ENCODE results near the gene NDUFAF8.

NDUFAF8 gene

DNA sequence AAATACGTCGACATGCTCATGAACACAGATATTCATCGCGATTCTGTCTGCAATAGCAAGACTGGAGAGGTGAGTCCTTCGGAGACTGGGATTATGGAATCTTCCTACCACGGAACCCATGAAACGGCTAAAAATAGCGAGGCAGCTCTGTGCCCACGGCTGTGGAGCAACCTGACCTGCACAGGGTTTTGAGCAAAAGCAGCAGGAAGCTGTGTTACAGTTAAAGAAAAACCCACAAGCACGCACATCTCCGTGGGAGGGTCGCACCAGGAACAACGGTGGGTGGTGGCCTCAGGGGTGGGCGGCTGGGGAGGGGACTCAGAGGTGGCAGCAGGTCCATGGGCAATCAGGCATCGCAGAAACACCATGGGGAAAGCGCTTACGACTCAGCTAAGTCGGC, 31.2 kb downstream of the NDUFAF8 start:
- no peaks in the 10 kb centered on the region for H4K20me1 ChIP-seq (ENCODE audit: control insufficient read depth, insufficient read depth, low read depth, low read length)
- H3K4me3 ChIP-seq (ENCODE audit: low read length), result no peak overlapping the region
- no peak overlapping the region for H3K27ac ChIP-seq (ENCODE audit: low read depth, low read length)
- H3K27me3 ChIP-seq (ENCODE audit: control insufficient read depth, low read length), result no peaks in the 10 kb centered on the region
- 0 out of 2 replicates have a peak, but pooled peaks cover 2% of the 10 kb centered on the region for H3F3A ChIP-seq (ENCODE audit: control insufficient read depth, insufficient read depth)
- H3K9me3 ChIP-seq (ENCODE audit: control insufficient read depth, insufficient read depth, low read length), result no peaks in the 10 kb centered on the region
- H3K4me2 ChIP-seq (ENCODE audit: low read length), result no peak overlapping the region
- no peaks in the 10 kb centered on the region for H3K4me1 ChIP-seq (ENCODE audit: control insufficient read depth, low read length)
- TF ChIP-seq, protein P1, sequence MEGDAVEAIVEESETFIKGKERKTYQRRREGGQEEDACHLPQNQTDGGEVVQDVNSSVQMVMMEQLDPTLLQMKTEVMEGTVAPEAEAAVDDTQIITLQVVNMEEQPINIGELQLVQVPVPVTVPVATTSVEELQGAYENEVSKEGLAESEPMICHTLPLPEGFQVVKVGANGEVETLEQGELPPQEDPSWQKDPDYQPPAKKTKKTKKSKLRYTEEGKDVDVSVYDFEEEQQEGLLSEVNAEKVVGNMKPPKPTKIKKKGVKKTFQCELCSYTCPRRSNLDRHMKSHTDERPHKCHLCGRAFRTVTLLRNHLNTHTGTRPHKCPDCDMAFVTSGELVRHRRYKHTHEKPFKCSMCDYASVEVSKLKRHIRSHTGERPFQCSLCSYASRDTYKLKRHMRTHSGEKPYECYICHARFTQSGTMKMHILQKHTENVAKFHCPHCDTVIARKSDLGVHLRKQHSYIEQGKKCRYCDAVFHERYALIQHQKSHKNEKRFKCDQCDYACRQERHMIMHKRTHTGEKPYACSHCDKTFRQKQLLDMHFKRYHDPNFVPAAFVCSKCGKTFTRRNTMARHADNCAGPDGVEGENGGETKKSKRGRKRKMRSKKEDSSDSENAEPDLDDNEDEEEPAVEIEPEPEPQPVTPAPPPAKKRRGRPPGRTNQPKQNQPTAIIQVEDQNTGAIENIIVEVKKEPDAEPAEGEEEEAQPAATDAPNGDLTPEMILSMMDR (IDR thresholded peaks at IDR 0.05; ENCODE audit: low read depth, low read length, poor library complexity, severe bottlenecking), result no peak
- no peak for TF ChIP-seq EZH2phosphoT487 (IDR thresholded peaks at IDR 0.05; ENCODE audit: borderline replicate concordance, low read length)
- no peaks in the 10 kb centered on the region for H3K79me2 ChIP-seq (ENCODE audit: control insufficient read depth, low read length)
- H3K9me2 ChIP-seq (replicated peaks; ENCODE audit: control insufficient read depth, low read length), result no peaks in the 10 kb centered on the region
- peaks cover 24% of the 10 kb centered on the region; the same call in 1 of the 2 replicates for H3K36me3 ChIP-seq (ENCODE audit: control insufficient read depth, low read length)

GRCh38 chr17:81271226-81271625, 32.1 kb downstream of the NDUFAF8 start:
- Histone ChIP-seq H3K4me1 (ENCODE audit: control insufficient read depth, low read length) (no peaks in the 10 kb centered on the region), H3K9me2 (replicated peaks; ENCODE audit: control insufficient read depth, low read length) (no peaks in the 10 kb centered on the region), H4K20me1 (ENCODE audit: control insufficient read depth, insufficient read depth, low read depth, low read length) (no peaks in the 10 kb centered on the region), H3K36me3 (ENCODE audit: control insufficient read depth, low read length) (peaks cover 26% of the 10 kb centered on the region; the same call in 1 of the 2 replicates), H3K9me3 (ENCODE audit: control insufficient read depth, insufficient read depth, low read length) (no peaks in the 10 kb centered on the region), H3F3A (ENCODE audit: control insufficient read depth, insufficient read depth) (0 out of 2 replicates have a peak, but pooled peaks cover 2% of the 10 kb centered on the region), H3K4me3 (ENCODE audit: low read length) (no peak overlapping the region), H3K79me2 (ENCODE audit: control insufficient read depth, low read length) (no peaks in the 10 kb centered on the region), H3K4me2 (ENCODE audit: low read length) (no peak overlapping the region), H3K27ac (ENCODE audit: low read depth, low read length) (no peak overlapping the region), H3K27me3 (ENCODE audit: control insufficient read depth, low read length) (no peaks in the 10 kb centered on the region)
- no peak for TF ChIP-seq EZH2phosphoT487 (IDR thresholded peaks at IDR 0.05; ENCODE audit: borderline replicate concordance, low read length)
- TF ChIP-seq, protein P1 (IDR thresholded peaks at IDR 0.05; ENCODE audit: low read depth, low read length, poor library complexity, severe bottlenecking), result no peak

DNA sequence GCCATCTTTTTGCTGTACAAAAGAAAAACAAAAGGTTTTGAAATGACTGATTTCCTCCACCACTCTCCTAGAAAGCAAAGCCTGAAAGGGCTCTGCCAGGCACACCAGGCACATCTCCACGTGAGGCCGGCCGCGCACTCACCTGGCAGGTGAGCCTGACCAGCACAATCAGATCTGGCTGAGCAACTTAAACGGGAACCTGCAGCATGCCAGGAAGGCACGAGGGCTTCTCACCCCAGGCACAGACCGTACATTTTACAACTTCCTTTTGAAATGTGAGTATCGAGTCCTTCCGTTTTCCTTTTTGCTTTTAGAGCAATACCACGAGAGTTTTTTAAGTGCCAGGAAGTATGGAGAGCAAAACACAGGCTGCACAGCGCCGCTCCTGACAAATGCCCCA, 33.5 kb downstream of the NDUFAF8 start:
- Histone ChIP-seq H3K79me2 (ENCODE audit: control insufficient read depth, low read length) (no peaks in the 10 kb centered on the region), H4K20me1 (ENCODE audit: control insufficient read depth, insufficient read depth, low read depth, low read length) (no peaks in the 10 kb centered on the region), H3K4me3 (ENCODE audit: low read length) (no peak overlapping the region), H3K9me2 (replicated peaks; ENCODE audit: control insufficient read depth, low read length) (no peaks in the 10 kb centered on the region), H3K4me1 (ENCODE audit: control insufficient read depth, low read length) (no peaks in the 10 kb centered on the region), H3K27ac (ENCODE audit: low read depth, low read length) (no peak overlapping the region), H3K9me3 (ENCODE audit: control insufficient read depth, insufficient read depth, low read length) (no peaks in the 10 kb centered on the region), H3K36me3 (ENCODE audit: control insufficient read depth, low read length) (peaks cover 26% of the 10 kb centered on the region; the same call in 1 of the 2 replicates), H3F3A (ENCODE audit: control insufficient read depth, insufficient read depth) (0 out of 2 replicates have a peak, but pooled peaks cover 2% of the 10 kb centered on the region), H3K27me3 (ENCODE audit: control insufficient read depth, low read length) (no peaks in the 10 kb centered on the region), H3K4me2 (ENCODE audit: low read length) (no peak overlapping the region)
- no peak for TF ChIP-seq EZH2phosphoT487 (IDR thresholded peaks at IDR 0.05; ENCODE audit: borderline replicate concordance, low read length)
- TF ChIP-seq, protein P1 (IDR thresholded peaks at IDR 0.05; ENCODE audit: low read depth, low read length, poor library complexity, severe bottlenecking), result no peak

All from DOHH2 (cell line).